HEK293 (cell line): ENCODE data around the gene RUFY1.

Experiments
- CTCF ChIP-seq: fragments of 450-650 bp; formaldehyde crosslinking; IDR thresholded peaks from 2 replicates; pipeline ENCODE4 v1.5.1; 2016; ENCODE audit warnings: missing biosample characterization, missing genetic modification characterization
- GLI4 ChIP-seq: fragments of 450-650 bp; formaldehyde crosslinking; IDR thresholded peaks from 2 replicates; pipeline ENCODE4 v1.5.1; 2016; ENCODE audit warnings: missing biosample characterization, missing genetic modification characterization
- MEIS1 ChIP-seq: sonication (generic); formaldehyde crosslinking; IDR thresholded peaks from 2 replicates; pipeline ENCODE4 v1.8.1; 2022; ENCODE audit warnings: missing genetic modification reagents, mild to moderate bottlenecking, borderline replicate concordance
- OSR2 ChIP-seq: fragments of 450-650 bp; formaldehyde crosslinking; IDR thresholded peaks from 2 replicates; pipeline ENCODE4 v1.5.1; 2016; ENCODE audit warnings: missing biosample characterization, missing genetic modification characterization
- PATZ1 ChIP-seq: fragments of 450-650 bp; formaldehyde crosslinking; IDR thresholded peaks from 2 replicates; pipeline ENCODE4 v1.5.1; 2016; ENCODE audit warnings: missing biosample characterization, missing genetic modification characterization
- PRDM4 ChIP-seq: fragments of 450-650 bp; formaldehyde crosslinking; IDR thresholded peaks from 2 replicates; pipeline ENCODE4 v1.5.1; 2017; ENCODE audit warnings: missing biosample characterization, missing genetic modification characterization
- ZBTB1 ChIP-seq: fragments of 450-650 bp; formaldehyde crosslinking; IDR thresholded peaks from 2 replicates; pipeline ENCODE4 v1.5.1; 2016; ENCODE audit warnings: missing biosample characterization, missing genetic modification characterization
- ZFP69B ChIP-seq: fragments of 450-650 bp; formaldehyde crosslinking; IDR thresholded peaks from 2 replicates; pipeline ENCODE4 v1.5.1; 2016; ENCODE audit warnings: missing biosample characterization, missing genetic modification characterization
- ZNF214 ChIP-seq: fragments of 450-650 bp; formaldehyde crosslinking; IDR thresholded peaks from 2 replicates; pipeline ENCODE4 v1.5.1; 2017; ENCODE audit warnings: missing biosample characterization, mild to moderate bottlenecking, missing genetic modification characterization, borderline replicate concordance
- ZNF24 ChIP-seq: fragments of 450-650 bp; formaldehyde crosslinking; IDR thresholded peaks from 2 replicates; pipeline ENCODE4 v1.5.1; 2016; ENCODE audit warnings: missing biosample characterization, missing genetic modification characterization
- ZNF292 ChIP-seq: fragments of 450-650 bp; formaldehyde crosslinking; IDR thresholded peaks from 2 replicates; pipeline ENCODE4 v1.5.1; 2016; ENCODE audit warnings: low read depth, missing biosample characterization, missing genetic modification characterization, borderline replicate concordance
- ZNF561 ChIP-seq: fragments of 450-650 bp; IDR thresholded peaks from 2 replicates; pipeline ENCODE4 v1.5.1; 2018; ENCODE audit warnings: missing biosample characterization, missing genetic modification characterization, borderline replicate concordance

GRCh38 chr5:179553875-179554274, 3.5 kb downstream of the RUFY1 start:
- TF ChIP-seq ZFP69B (tag by site-specific recombination): no peak
- TF ChIP-seq CTCF (tag by site-specific recombination): no peak
- TF ChIP-seq ZNF214 (tag by site-specific recombination): no peak
- no peak for TF ChIP-seq ZBTB1
- TF ChIP-seq PATZ1 (tag by site-specific recombination): no peak
- no peak for TF ChIP-seq ZNF561 (tag by site-specific recombination)
- no peak for TF ChIP-seq OSR2
- TF ChIP-seq PRDM4 (tag by site-specific recombination): no peak
- no peak for TF ChIP-seq ZNF292 (tag by site-specific recombination)
- TF ChIP-seq MEIS1 (CRISPR knock-in tag): no peak
- TF ChIP-seq ZNF24 (tag by site-specific recombination): no peak
- TF ChIP-seq GLI4: no peak
